Keratinocyte (primary cell): ENCODE results near the gene MDGA2.

Source experiments
- CTCF ChIP-seq, 3 experiments: IDR thresholded peaks in 1 of 3; conservative IDR thresholded peaks in 1 of 3; optimal IDR thresholded peaks in 1 of 3; 2 replicates in 2 of 3; 3 replicates in 1 of 3; pipeline versions ENCODE3 to v1.5.1; 2011; ENCODE audit warnings: low read length in 3 of 3, mild to moderate bottlenecking in 3 of 3, moderate library complexity in 2 of 3, control low read depth in 1 of 3, inconsistent platforms in 1 of 3; ENCODE audit not compliant: insufficient read depth in 2 of 3; ENCODE audit errors: extremely low read depth in 1 of 3
- EZH2 ChIP-seq: IDR thresholded peaks from one replicate; pipeline ENCODE4 v1.6.1; 2012; ENCODE audit warnings: inconsistent platforms, mild to moderate bottlenecking, low read length, moderate library complexity

- no peak for TF ChIP-seq CTCF (optimal IDR thresholded peaks at IDR 0.05 in 1 of 3, IDR thresholded peaks at IDR 0.05 in 1 of 3, conservative IDR thresholded peaks at IDR 0.05 in 1 of 3; ENCODE audit: extremely low read depth in 1 of 3, insufficient read depth in 2 of 3, low read length in 3 of 3)
- no peak for TF ChIP-seq EZH2
Measured at GRCh38 chr14:46989566-46989965, 685.8 kb downstream of the MDGA2 start.
